HepG2 (cell line): ENCODE measurements around the gene LCAT. TPM values are rescaled to one million over a fixed set of nuclear protein-coding genes. Genes with fewer than 3 reads are reported as not detected.

Source experiments
- CEBPB ChIP-seq: IDR thresholded peaks from 2 replicates; pipeline ENCODE4 v1.6.1; 2011; ENCODE audit warnings: low read depth, low read length, improper control_type of control experiment, borderline replicate concordance
- ELF4 ChIP-seq: sonication (generic); formaldehyde crosslinking; IDR thresholded peaks from 2 replicates; pipeline ENCODE4 v1.5.0; 2020; ENCODE audit warnings: missing genetic modification reagents, mild to moderate bottlenecking, moderate library complexity, borderline replicate concordance
- HDAC1 ChIP-seq: sonication (generic); formaldehyde crosslinking; IDR thresholded peaks from 2 replicates; pipeline ENCODE4 v1.5.1; 2020; ENCODE audit warnings: mild to moderate bottlenecking, missing genetic modification reagents
- HDAC2 ChIP-seq: sonication (generic); formaldehyde crosslinking; IDR thresholded peaks from 2 replicates; pipeline ENCODE4 v1.4.0; 2020; ENCODE audit warnings: missing genetic modification reagents
- KLF11 ChIP-seq: IDR thresholded peaks from 2 replicates; pipeline ENCODE4 v1.6.1; 2016; ENCODE audit warnings: missing compliant biosample characterization
- MIER3 ChIP-seq: IDR thresholded peaks from 2 replicates; pipeline ENCODE4 v1.6.1; 2016; ENCODE audit warnings: missing compliant biosample characterization, borderline replicate concordance
- MTF1 ChIP-seq: sonication (generic); formaldehyde crosslinking; IDR thresholded peaks from 2 replicates; pipeline ENCODE4 v1.5.0; 2020; ENCODE audit warnings: missing genetic modification reagents
- POLR2A ChIP-seq, 2 experiments: IDR thresholded peaks; 2 replicates each; pipeline ENCODE4 v1.6.1; 2011; ENCODE audit warnings: low read depth in 2 of 2, low read length in 2 of 2, mild to moderate bottlenecking in 1 of 2, moderate library complexity in 1 of 2; ENCODE audit not compliant: insufficient read depth in 1 of 2
- RARG ChIP-seq: sonication (generic); formaldehyde crosslinking; IDR thresholded peaks from 2 replicates; pipeline ENCODE4 v1.4.0; 2020; ENCODE audit warnings: low read depth, mild to moderate bottlenecking, missing genetic modification reagents
- RBFOX2 ChIP-seq: fragments of 200-400 bp; formaldehyde crosslinking; IDR thresholded peaks from 2 replicates; pipeline ENCODE4 v1.6.1; 2017; ENCODE audit warnings: low read depth, mild to moderate bottlenecking, low read length
- RFXAP ChIP-seq: sonication (generic); formaldehyde crosslinking; IDR thresholded peaks from 2 replicates; pipeline ENCODE4 v1.4.0; 2020; ENCODE audit warnings: missing genetic modification reagents, borderline replicate concordance
- SAFB2 ChIP-seq: sonication (generic); formaldehyde crosslinking; IDR thresholded peaks from 2 replicates; pipeline ENCODE4 v1.5.1; 2020; ENCODE audit warnings: missing genetic modification reagents, low read depth, mild to moderate bottlenecking, borderline replicate concordance
- SIX1 ChIP-seq: sonication (generic); formaldehyde crosslinking; IDR thresholded peaks from 2 replicates; pipeline ENCODE4 v1.4.0; 2020; ENCODE audit warnings: missing genetic modification reagents, borderline replicate concordance
- SIX4 ChIP-seq: sonication (generic); formaldehyde crosslinking; IDR thresholded peaks from 2 replicates; pipeline ENCODE4 v1.4.0; 2020; ENCODE audit warnings: missing genetic modification reagents
- ZBTB7B ChIP-seq: sonication (generic); formaldehyde crosslinking; IDR thresholded peaks from 2 replicates; pipeline ENCODE4 v1.4.0; 2020; ENCODE audit warnings: missing genetic modification reagents
- ZIK1 ChIP-seq: sonication (generic); formaldehyde crosslinking; IDR thresholded peaks from 2 replicates; pipeline ENCODE4 v1.5.0; 2020; ENCODE audit warnings: mild to moderate bottlenecking, low read depth, missing genetic modification reagents, borderline replicate concordance
- ZMYM3 ChIP-seq: sonication (generic); formaldehyde crosslinking; IDR thresholded peaks from 2 replicates; pipeline ENCODE4 v1.5.1; 2020; ENCODE audit warnings: mild to moderate bottlenecking, missing genetic modification reagents
- ZNF143 ChIP-seq: sonication (generic); formaldehyde crosslinking; IDR thresholded peaks from 2 replicates; pipeline ENCODE4 v1.4.0; 2020; ENCODE audit warnings: missing genetic modification reagents
- ZNF207 ChIP-seq: fragments of 450-650 bp; IDR thresholded peaks from 2 replicates; pipeline ENCODE4 v1.6.1; 2016; ENCODE audit warnings: antibody characterized with exemption, borderline replicate concordance
- ZNF496 ChIP-seq: sonication (generic); formaldehyde crosslinking; IDR thresholded peaks from 2 replicates; pipeline ENCODE4 v1.8.1; 2023; ENCODE audit warnings: mild to moderate bottlenecking, moderate library complexity, missing genetic modification reagents; ENCODE audit not compliant: insufficient replicate concordance
- ZNF501 ChIP-seq: sonication (generic); formaldehyde crosslinking; IDR thresholded peaks from 2 replicates; pipeline ENCODE4 v1.5.1; 2020; ENCODE audit warnings: mild to moderate bottlenecking, moderate library complexity, missing genetic modification reagents
- ZNF605 ChIP-seq: sonication (generic); formaldehyde crosslinking; IDR thresholded peaks from 2 replicates; pipeline ENCODE4 v1.8.0; 2022; ENCODE audit warnings: mild to moderate bottlenecking, missing genetic modification reagents
- ZNF607 ChIP-seq: sonication (generic); formaldehyde crosslinking; IDR thresholded peaks from 2 replicates; pipeline ENCODE4 v1.5.1; 2020; ENCODE audit warnings: missing genetic modification reagents, mild to moderate bottlenecking, borderline replicate concordance
- ZNF740 ChIP-seq: sonication (generic); formaldehyde crosslinking; IDR thresholded peaks from 2 replicates; pipeline ENCODE4 v1.4.0; 2020; ENCODE audit warnings: missing genetic modification reagents
- ZNF780A ChIP-seq: sonication (generic); formaldehyde crosslinking; IDR thresholded peaks from 2 replicates; pipeline ENCODE4 v1.8.0; 2022; ENCODE audit warnings: mild to moderate bottlenecking, missing genetic modification reagents, moderate library complexity
- ZNF790 ChIP-seq: sonication (generic); formaldehyde crosslinking; IDR thresholded peaks from 2 replicates; pipeline ENCODE4 v1.8.0; 2022; ENCODE audit warnings: missing genetic modification reagents, mild to moderate bottlenecking, borderline replicate concordance
- polyA plus RNA-seq, 8 experiments: library from polyadenylated mRNA; depleted of rRNA in 3 of 8; stranded (reverse) in 7 of 8; unstranded in 1 of 8; fragments of >200 nt; fragmentation: Illumina TruSeq in 4 of 8; extraction: Trizol in 4 of 8; gene quantifications; 2 replicates each; pipeline versions ENCODE4 v1.2.1 to v1.2.3, GENCODE V29; 2011 to 2016; ENCODE audit warnings: low read depth in 4 of 8, missing spikeins in 1 of 8, mixed read lengths in 1 of 8; ENCODE audit not compliant: insufficient read depth in 1 of 8
- total RNA-seq, 5 experiments: library from RNA; depleted of rRNA; stranded (reverse); fragments of >200 nt; fragmentation: Illumina TruSeq; extraction: Trizol; gene quantifications; 2 replicates each; pipeline ENCODE4 v1.2.3, GENCODE V29; 2016; ENCODE audit warnings: low read depth in 1 of 5
- TF ChIP-seq, protein P1 (sequence below): sonication (generic); formaldehyde crosslinking; conservative IDR thresholded peaks from 2 replicates; pipeline ENCODE4 v1.4.0; 2020; ENCODE audit warnings: missing genetic modification reagents
- TF ChIP-seq, protein P2 (sequence below): fragments of 450-650 bp; IDR thresholded peaks from 2 replicates; pipeline ENCODE4 v1.6.1; 2016

LCAT gene
- total and polyA plus RNA-seq, 2 of the 13 experiments (the other 11 are each of a cell fraction or from before 2014, with no cell fraction given): 36.1 to 38.9 TPM

GRCh38 chr16:67993207-67994039, 49.5 kb upstream of the LCAT start (continued):
- TF ChIP-seq, protein P1, sequence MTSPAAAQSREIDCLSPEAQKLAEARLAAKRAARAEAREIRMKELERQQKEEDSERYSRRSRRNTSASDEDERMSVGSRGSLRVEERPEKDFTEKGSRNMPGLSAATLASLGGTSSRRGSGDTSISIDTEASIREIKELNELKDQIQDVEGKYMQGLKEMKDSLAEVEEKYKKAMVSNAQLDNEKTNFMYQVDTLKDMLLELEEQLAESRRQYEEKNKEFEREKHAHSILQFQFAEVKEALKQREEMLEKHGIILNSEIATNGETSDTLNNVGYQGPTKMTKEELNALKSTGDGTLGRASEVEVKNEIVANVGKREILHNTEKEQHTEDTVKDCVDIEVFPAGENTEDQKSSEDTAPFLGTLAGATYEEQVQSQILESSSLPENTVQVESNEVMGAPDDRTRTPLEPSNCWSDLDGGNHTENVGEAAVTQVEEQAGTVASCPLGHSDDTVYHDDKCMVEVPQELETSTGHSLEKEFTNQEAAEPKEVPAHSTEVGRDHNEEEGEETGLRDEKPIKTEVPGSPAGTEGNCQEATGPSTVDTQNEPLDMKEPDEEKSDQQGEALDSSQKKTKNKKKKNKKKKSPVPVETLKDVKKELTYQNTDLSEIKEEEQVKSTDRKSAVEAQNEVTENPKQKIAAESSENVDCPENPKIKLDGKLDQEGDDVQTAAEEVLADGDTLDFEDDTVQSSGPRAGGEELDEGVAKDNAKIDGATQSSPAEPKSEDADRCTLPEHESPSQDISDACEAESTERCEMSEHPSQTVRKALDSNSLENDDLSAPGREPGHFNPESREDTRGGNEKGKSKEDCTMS (CRISPR knock-in tag): 0 out of 2 replicates have a peak, but pooled peaks have one; percentile 25
- TF ChIP-seq SIX1 (no peak), HDAC1 (CRISPR knock-in tag) (peak; percentile 59), ZNF496 (CRISPR knock-in tag) (no peak), ZNF790 (no peak), SIX4 (0 out of 2 replicates have a peak, but pooled peaks have one; percentile 20), POLR2A (IDR thresholded peaks at IDR 0.05; ENCODE audit: insufficient read depth in 1 of 2, low read depth in 2 of 2, low read length in 2 of 2) (peak; percentile 25 to 40; a peak in 2 of 4 replicates), ZNF207 (no peak), ZNF780A (CRISPR knock-in tag) (no peak; the same call in 1 of the 2 replicates), ZMYM3 (CRISPR knock-in tag) (peak; percentile 71), MTF1 (CRISPR knock-in tag) (no peak), ELF4 (CRISPR knock-in tag) (no peak), ZIK1 (no peak), ZNF143 (CRISPR knock-in tag) (0 out of 2 replicates have a peak, but pooled peaks have one; percentile 34), HDAC2 (CRISPR knock-in tag) (peak; percentile 51), KLF11 (no peak), RARG (CRISPR knock-in tag) (no peak), ZNF607 (CRISPR knock-in tag) (peak; percentile 77), RFXAP (peak; percentile 81; the same call in 1 of the 2 replicates), SAFB2 (CRISPR knock-in tag) (peak; percentile 92), RBFOX2 (peak; percentile 77), CEBPB (no peak), MIER3 (CRISPR knock-in tag) (peak; percentile 81), ZNF605 (CRISPR knock-in tag) (peak; percentile 80), ZNF501 (CRISPR knock-in tag) (peak; percentile 85), ZNF740 (CRISPR knock-in tag) (peak; percentile 60; the same call in 1 of the 2 replicates), ZBTB7B (CRISPR knock-in tag) (peak; percentile 92)
- TF ChIP-seq, protein P2, sequence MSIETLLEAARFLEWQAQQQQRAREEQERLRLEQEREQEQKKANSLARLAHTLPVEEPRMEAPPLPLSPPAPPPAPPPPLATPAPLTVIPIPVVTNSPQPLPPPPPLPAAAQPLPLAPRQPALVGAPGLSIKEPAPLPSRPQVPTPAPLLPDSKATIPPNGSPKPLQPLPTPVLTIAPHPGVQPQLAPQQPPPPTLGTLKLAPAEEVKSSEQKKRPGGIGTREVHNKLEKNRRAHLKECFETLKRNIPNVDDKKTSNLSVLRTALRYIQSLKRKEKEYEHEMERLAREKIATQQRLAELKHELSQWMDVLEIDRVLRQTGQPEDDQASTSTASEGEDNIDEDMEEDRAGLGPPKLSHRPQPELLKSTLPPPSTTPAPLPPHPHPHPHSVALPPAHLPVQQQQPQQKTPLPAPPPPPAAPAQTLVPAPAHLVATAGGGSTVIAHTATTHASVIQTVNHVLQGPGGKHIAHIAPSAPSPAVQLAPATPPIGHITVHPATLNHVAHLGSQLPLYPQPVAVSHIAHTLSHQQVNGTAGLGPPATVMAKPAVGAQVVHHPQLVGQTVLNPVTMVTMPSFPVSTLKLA: no peak
